GM19455 (cell line): ENCODE results near the gene JMJD1C.
"Not testable (repeated sequence)": the region's sequence is repeated elsewhere in the genome, so short reads cannot be mapped to it uniquely, and the experiment has no call there.

Experiments used
- ATAC-seq: cut with Tn5 transposase; IDR thresholded peaks from one replicate; pipeline ENCODE4 v1.9.1; 2021; ENCODE audit not compliant: unreplicated experiment

The JMJD1C gene

GRCh38 chr10:63173468-63174232 is 292.1 kb downstream of the JMJD1C start:
- peak; percentile 99 for ATAC-seq

DNA sequence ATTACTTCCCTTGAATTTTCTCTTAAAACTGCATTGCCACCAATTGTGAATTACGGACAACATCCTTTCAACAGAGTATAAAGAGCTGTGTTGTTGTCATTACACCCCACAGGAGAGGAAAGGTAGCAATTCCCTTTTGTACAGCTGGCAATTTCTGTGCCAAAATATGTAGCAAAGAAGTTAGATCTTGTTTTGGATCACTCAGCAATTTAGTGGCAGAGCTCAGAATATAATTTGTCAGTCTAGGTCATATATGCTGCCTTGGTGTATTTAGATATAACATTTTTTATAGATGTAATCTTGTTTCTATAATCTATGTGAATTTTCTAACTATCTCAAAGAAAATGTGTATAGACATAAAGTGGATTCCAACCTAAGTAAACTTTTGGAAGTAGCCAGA is 293.9 kb downstream of the JMJD1C start:
- ATAC-seq, result no peak

DNA sequence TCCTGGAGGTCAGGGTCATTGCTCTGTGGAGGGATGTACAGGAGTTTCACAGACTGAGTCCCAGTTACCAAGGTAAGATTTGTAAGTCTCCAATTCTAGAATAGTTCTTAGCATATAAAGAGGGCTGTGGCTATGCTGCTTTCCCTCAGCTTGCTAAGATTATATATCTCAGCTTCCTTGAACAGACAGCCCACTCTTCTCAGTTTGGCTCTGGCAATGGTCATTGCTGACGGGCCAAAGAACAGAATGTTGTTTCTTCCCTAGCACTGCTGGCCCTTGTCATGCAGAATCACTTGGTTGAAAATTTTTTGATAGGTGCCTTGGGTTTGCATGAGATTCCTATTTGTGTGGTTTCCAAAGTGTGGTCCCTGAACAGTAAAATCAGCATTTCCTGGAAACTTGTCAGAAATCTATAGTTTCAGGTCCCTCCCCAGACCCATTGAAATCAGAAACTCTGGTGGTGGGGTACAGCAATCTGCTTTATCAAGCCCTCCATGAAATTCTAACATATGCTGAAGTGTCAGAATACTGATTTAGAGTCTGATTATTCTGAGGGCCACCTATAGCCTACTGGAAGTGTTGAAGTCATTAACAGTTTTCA is 294.4 kb downstream of the JMJD1C start:
- ATAC-seq, result no peak

DNA sequence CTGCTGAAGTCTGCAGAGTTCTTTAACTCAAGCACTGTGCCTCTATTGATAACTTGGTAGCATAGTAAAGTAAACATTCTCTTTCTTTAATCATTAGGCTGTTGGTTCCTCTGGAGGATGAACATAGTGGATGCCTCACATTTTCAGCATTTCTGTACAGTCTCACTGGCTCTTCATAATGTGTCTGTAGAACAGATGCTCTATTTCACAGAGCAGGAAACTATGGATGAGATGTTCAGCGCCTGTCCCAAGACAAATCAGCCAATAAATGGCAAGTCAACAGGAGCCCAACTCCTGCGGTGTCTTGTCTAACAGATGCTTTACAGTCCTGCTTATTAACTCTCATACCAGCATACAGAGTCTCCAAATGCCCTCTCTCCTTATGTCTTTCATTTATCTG is 296.2 kb downstream of the JMJD1C start:
- no peak for ATAC-seq

DNA sequence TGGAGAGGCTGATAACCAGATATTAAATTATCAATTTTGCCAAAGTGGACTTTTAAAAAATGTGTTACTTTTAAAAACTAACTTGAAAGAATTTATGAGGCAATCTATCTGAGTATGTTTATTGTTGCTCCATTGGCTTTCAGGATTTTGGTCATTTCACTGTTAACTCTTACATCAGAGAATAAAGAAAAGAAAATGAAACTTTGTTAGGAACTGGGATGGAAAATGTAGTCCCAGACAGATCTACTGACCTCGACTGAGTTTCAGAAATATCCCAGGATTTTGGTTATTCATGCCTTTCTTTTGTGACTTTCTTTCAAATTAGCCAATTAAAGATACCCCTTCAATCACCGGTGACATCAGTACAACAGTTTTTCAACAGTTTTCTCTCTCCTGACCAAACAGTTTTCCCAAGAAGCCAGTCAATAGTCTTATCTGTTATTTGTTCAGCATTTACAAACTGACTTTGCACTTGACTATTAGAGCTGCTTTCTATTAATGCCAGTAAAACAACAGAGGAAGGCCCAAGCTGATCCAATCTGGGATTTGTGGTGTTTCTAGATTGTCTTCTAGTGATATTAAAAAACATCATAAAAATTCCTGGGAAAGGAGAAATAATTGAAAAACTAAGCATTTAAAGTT is 296.8 kb downstream of the JMJD1C start:
- no peak for ATAC-seq

DNA sequence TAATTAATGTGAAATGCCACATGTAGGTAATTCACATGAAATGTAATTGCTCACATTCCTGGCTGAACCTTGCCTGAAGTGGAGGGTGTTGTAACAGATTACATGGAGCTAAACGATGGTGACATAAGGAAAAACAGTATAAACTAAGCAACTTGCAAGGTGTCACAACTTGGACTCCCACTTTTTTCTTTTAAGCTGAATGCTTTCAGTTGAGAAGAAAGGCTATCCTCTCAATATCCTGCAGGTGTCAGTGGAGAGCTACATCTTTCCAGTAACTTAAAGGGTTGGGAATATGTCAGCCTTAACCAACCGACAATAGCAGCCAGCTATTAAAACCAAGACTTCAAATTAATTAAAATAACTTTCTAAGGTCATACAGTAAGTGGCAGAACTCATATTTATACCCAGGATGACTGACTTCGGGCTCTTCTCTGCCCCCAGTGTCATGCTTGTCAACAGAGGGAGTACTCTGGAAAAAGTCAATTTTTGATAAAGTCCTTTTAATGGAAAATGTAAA is 299.0 kb downstream of the JMJD1C start:
- peak; percentile 67 for ATAC-seq

- no peak for ATAC-seq
Observed at GRCh38 chr10:63165249-63165648, 300.5 kb downstream of the JMJD1C start.

GRCh38 chr10:63164166-63164623 is 301.6 kb downstream of the JMJD1C start:
- no peak for ATAC-seq

- no peak for ATAC-seq
Observed at GRCh38 chr10:63161592-63161991, 304.2 kb downstream of the JMJD1C start.

DNA sequence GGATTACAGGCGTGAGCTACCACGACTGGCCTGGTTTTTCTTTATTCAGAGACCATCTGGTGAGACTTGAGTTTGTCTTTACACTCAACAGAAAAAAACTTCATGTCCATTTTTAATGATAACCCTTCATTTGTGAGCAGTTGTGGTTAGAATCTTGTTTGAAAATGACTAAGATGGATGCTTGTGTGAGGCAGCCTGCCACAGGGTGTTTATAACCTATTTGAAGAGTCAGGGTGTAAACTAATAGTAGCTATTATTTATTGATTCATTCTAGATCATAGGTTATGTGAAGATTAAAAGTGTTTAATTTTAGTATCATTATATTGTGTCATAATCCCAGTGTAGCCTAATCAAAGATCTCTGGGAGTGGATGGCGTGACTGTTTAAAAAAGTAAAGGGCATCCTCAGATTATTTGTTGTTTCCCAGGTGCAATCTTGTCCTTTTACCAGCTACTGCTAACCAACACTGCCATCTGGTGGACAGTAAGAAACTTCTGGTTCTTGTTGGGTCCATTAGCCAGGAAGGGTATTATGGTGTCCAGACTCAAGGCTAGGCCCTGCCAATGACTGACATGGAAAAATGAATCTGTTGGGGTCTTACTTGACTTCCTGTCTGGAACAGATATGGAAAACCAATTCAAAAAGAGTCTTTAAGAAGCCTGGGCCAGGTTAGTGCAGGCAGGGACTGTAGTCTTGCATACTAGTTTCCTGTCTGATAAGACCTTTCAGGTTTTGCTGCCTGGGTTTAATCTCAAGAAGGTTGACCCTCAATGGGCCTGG is 307.7 kb downstream of the JMJD1C start:
- peak; percentile 64 for ATAC-seq

DNA sequence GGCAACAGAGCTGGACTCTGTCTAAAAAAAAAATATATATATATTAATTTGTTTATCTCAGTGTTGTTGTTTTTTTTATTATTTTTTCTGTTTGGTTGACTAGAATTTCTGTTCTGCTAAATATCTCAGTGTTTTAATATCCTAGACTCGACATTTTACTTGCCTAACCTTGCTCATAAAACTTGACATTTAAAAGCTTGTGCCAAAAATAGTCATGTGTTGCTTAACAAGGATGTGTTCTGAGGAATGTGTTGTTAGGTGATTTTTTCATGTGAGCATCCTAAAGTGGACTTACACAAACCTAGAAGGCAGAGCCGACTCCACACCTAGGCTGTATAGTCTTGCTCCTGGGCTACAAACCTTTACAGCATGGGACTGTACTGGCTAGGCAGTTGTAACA is 309.5 kb downstream of the JMJD1C start:
- ATAC-seq, result no peak

DNA sequence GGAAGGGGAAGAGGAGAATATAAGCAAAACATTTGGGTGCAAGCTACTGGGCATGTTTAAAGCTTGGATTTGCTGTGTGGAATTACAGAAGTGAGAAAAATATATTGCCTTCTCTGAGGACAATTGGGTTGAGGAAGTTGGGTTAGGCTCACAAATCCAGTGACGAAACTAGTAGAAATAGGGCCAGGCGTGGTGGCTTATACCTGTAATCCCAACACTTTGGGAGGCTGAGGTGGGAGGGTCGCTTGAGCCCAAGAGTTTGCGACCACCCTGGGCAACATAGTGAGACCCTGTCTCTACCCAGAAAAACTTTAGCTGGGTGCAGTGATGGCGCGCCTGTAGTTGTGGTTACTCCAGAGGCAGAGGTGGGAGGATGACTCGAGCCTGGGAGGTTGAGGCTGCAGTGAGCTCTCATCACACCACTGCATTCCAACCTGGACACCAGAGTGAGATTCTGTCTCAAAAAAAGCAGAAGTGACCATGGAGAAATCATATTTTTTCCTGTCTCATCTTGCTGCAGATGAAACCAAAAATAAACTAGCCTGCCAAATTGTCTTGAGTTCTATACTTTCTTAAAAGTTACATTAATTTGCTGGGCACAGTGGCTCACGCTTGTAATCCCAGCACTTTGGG is 310.3 kb downstream of the JMJD1C start:
- no peak for ATAC-seq

- no peak for ATAC-seq
Observed at GRCh38 chr10:63154546-63155387, 311.0 kb downstream of the JMJD1C start.

DNA sequence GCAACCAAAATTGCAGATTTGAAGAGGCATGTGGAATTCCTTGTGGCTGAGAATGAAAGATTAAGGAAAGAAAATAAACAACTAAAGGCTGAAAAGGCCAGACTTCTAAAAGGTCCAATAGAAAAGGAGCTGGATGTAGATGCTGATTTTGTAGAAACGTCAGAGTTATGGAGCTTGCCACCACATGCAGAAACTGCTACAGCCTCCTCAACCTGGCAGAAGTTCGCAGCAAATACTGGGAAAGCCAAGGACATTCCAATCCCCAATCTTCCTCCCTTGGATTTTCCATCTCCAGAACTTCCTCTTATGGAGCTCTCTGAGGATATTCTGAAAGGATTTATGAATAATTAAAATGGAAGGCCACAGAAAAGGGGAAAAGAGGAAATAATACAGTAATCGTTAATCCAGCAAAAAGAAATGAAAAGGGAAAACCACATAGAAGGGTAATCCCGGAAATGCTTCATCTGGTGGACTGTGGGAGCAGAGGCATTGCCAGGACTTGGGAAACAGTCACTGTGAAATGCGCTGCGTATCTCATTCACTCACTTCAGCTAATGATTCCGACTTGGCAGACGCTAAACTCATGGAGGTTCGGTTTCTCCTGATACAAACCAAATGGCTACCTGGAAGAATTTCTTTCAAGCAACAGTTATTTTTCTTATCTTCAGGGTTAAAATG is 311.8 kb downstream of the JMJD1C start:
- ATAC-seq, result not testable (repeated sequence)

DNA sequence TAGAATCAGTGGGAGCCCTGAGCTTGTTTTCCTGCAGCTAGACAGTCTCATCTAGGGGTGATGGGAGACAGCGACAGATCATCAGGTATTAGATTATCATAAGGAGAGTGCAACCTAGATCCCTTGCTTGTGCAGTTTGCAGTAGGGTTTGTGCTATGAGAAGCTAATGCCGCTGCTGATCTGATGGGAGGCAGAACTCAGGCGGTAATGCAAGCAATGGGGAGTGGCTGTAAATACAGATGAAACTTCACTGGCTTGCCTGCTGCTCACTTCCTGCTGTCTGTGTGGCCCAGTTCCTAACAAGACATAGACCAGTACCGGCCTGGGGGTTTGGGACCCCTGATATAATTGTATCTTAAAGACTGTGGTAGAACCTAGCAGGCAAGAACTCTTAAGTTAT is 315.0 kb downstream of the JMJD1C start:
- no peak for ATAC-seq

- no peak for ATAC-seq
Observed at GRCh38 chr10:63146503-63146902, 319.3 kb downstream of the JMJD1C start.

DNA sequence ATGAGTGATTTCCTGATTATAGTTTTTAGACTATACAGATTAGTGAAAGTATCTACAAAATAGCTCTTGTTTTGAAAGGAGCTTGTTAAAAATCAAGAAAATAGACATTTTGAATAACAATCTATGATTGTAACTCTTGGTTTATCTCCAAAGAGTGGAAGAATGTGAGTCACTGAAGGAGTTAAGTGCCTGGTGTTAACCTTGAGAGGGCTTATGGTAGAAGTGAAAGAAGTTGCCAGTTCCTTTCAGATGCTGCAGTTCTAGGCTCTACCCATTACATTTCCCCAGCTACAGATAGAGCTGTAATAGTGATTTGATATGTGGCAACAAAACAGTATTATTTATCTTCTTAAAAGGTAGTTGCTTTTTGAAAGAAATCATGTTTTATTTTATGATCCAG is 320.0 kb downstream of the JMJD1C start:
- ATAC-seq, result no peak

DNA sequence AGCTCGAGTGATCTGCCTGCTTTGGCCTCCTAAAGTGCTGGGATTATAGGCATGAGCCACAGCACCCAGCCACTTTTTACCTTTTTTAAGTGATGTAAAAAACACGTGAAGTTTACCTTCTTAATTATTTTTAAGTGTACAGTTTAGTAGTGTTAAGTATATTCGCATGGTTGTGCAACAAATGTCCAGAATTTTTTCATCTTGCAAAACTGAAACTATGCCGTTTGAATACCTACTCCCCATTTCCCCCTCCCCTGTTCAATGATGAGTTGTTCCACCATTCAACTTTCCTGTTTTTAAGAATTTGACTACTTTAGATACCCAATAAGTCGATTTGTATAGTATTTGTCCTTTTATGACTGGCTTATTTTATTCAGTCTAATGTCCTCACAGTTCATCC is 321.8 kb downstream of the JMJD1C start:
- no peak for ATAC-seq

- no peak for ATAC-seq
Observed at GRCh38 chr10:63142136-63142535, 323.6 kb downstream of the JMJD1C start.
